ENCODE results near the gene ZMIZ1.

DNA sequence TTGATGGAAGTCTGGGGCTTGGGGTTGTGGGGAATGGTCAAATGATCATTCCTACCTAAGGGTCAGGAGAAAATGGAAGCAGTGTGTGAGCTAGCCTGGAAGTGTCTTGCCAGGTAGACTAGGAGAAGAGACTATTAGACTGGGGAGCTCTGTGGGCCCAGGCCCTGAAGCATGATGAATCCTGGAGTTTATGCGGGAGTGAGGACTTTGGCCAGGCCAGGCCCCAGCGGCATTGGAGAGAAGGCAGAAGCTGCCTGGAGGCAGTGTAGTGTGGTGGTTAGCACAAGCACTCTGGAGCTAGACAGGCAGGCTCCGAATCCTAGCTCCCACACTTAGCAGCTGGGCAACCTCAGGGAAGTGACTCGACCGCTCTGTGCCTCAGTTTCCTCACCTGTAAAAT, 29.3 kb downstream of the ZMIZ1 start:
- TF ChIP-seq, protein P1, sequence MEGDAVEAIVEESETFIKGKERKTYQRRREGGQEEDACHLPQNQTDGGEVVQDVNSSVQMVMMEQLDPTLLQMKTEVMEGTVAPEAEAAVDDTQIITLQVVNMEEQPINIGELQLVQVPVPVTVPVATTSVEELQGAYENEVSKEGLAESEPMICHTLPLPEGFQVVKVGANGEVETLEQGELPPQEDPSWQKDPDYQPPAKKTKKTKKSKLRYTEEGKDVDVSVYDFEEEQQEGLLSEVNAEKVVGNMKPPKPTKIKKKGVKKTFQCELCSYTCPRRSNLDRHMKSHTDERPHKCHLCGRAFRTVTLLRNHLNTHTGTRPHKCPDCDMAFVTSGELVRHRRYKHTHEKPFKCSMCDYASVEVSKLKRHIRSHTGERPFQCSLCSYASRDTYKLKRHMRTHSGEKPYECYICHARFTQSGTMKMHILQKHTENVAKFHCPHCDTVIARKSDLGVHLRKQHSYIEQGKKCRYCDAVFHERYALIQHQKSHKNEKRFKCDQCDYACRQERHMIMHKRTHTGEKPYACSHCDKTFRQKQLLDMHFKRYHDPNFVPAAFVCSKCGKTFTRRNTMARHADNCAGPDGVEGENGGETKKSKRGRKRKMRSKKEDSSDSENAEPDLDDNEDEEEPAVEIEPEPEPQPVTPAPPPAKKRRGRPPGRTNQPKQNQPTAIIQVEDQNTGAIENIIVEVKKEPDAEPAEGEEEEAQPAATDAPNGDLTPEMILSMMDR (IDR thresholded peaks at IDR 0.05), result no peak
- TF ChIP-seq POLR2AphosphoS5 (IDR thresholded peaks at IDR 0.05; ENCODE audit: low read depth, low read length) (no peak), REST (IDR thresholded peaks at IDR 0.05; ENCODE audit: insufficient read depth in 1 of 2, low read depth in 2 of 2, low read length in 1 of 2) (no peak), SIN3A (IDR thresholded peaks at IDR 0.05; ENCODE audit: borderline replicate concordance, insufficient read depth, low read depth, low read length) (no peak)
